Measurements from ENCODE around the gene ZC3H18.

Gene ZC3H18

GRCh38 chr16:88552166-88552565 is 18.0 kb upstream of the ZC3H18 start:
- DNase-seq, result no peak

GRCh38 chr16:88552815-88553214 is 17.4 kb upstream of the ZC3H18 start:
- DNase-seq, result no peak

- DNase-seq, result no peak
Measured at GRCh38 chr16:88553739-88554138, 16.5 kb upstream of the ZC3H18 start.

GRCh38 chr16:88554711-88555264 is 15.4 kb upstream of the ZC3H18 start:
- no peak for DNase-seq

- DNase-seq, result no peak
Measured at GRCh38 chr16:88556294-88556988, 13.8 kb upstream of the ZC3H18 start.

- peak; percentile 80 for DNase-seq
Measured at GRCh38 chr16:88558457-88559442, 11.5 kb upstream of the ZC3H18 start.

GRCh38 chr16:88560714-88561484 is 9.3 kb upstream of the ZC3H18 start:
- no peak for DNase-seq

GRCh38 chr16:88561485-88562359 is 8.5 kb upstream of the ZC3H18 start:
- DNase-seq, result peak; percentile 37

- DNase-seq, result no peak
Measured at GRCh38 chr16:88566158-88566557, 4.0 kb upstream of the ZC3H18 start.

- no peak for DNase-seq
Measured at GRCh38 chr16:88568710-88569613, 1.2 kb upstream of the ZC3H18 start.

- DNase-seq, result no peak
Measured at GRCh38 chr16:88569614-88569984, 604 bp upstream of the ZC3H18 start.

GRCh38 chr16:88570691-88571092 is 489 bp downstream of the ZC3H18 start:
- DNase-seq, result no peak

GRCh38 chr16:88575251-88575650 is 5.0 kb downstream of the ZC3H18 start:
- no peak for DNase-seq

GRCh38 chr16:88576307-88576706 is 6.1 kb downstream of the ZC3H18 start:
- no peak for DNase-seq

- DNase-seq, result no peak
Measured at GRCh38 chr16:88577166-88577565, 7.0 kb downstream of the ZC3H18 start.

- no peak for DNase-seq
Measured at GRCh38 chr16:88578446-88579313, 8.5 kb downstream of the ZC3H18 start.

GRCh38 chr16:88580371-88580770 is 10.2 kb downstream of the ZC3H18 start:
- DNase-seq, result no peak

GRCh38 chr16:88581033-88581432 is 10.8 kb downstream of the ZC3H18 start:
- DNase-seq, result no peak

- DNase-seq, result no peak
Measured at GRCh38 chr16:88582912-88583575, 12.8 kb downstream of the ZC3H18 start.
